Pancreas (tissue), 10 donors: ENCODE measurements around the gene KAZN. TPM values are rescaled to one million over a fixed set of nuclear protein-coding genes. Genes with fewer than 3 reads are reported as not detected.

ENCODE experiments used
- ATAC-seq, 4 donors: fragments of 200-7000 bp; cut with Tn5 transposase; one replicate each; pipeline versions ENCODE4 v1.8.0 to v1.9.1; 2020; ENCODE audit warnings: mild to moderate bottlenecking in 4 of 4, moderate library complexity in 4 of 4
- DNase-seq, 6 donors: peaks; one replicate each; pipeline ENCODE4 v3.0.0-alpha.2; 2020
- FAIRE-seq: peaks from 2 replicates; lab custom pipeline; 2012; peaks lifted over from hg19 to GRCh38; lab: Jason Lieb, UNC
- H3K27ac ChIP-seq, 4 donors: fragments of 200-600 bp; sonication (generic); 1 replicate in 3 of 4; 2 replicates in 1 of 4; pipeline versions ENCODE4 v1.5.0 to v1.8.0; 2020
- H3K27me3 ChIP-seq, 4 donors: fragments of 200-600 bp; one replicate each; pipeline ENCODE4 v1.8.0; 2021
- H3K36me3 ChIP-seq, 3 donors: fragments of 200-600 bp; sonication (generic) in 1 of 3; one replicate each; pipeline versions ENCODE4 v1.5.0 to v1.8.0; 2020 to 2021
- H3K4me1 ChIP-seq, 3 donors: fragments of 200-600 bp; one replicate each; pipeline ENCODE4 v1.8.0; 2021
- H3K4me3 ChIP-seq, 4 donors: fragments of 200-600 bp; sonication (generic) in 2 of 4; one replicate each; pipeline versions ENCODE4 v1.5.0 to v1.8.0; 2020 to 2021
- H3K9me3 ChIP-seq, 4 donors: fragments of 200-600 bp; one replicate each; pipeline ENCODE4 v1.8.0; 2021
- WGBS, 2 donors: extraction: QIAGEN DNeasy Blood & Tissue Kit; methylation state at CpG; one replicate each; pipeline ENCODE4 v1.1.7; 2013; 5-methylcytosine and 5-hydroxymethylcytosine counted together
- intact Hi-C, 3 donors: fragments of 100-400 bp; cut with DNase I; formaldehyde crosslinking; loops; one replicate each; pipeline versions ENCODE4 v1.11.1 to v1.14.2; 2022
- polyA plus RNA-seq, 2 donors: library from polyadenylated mRNA; stranded (reverse); fragments of 200-250 nt; gene quantifications; one replicate each; pipeline ENCODE4 v1.2.3, GENCODE V29; 2013
- total RNA-seq, 6 donors: library from RNA; stranded (reverse); fragmentation: NEBNext Ultra II Directional in 4 of 6; extraction: Animal tissue kit (Norgen Biotek cat#: 25700) in 4 of 6; gene quantifications; one replicate each; pipeline versions ENCODE4 v1.2.1 to v1.2.4, GENCODE V29; 2021 to 2023
- TF ChIP-seq, protein P1 (sequence below), 4 donors: fragments of 200-600 bp; sonication (generic) in 3 of 4; IDR thresholded peaks; one replicate each; pipeline versions ENCODE4 v1.5.0 to v1.8.0; 2021; ENCODE audit warnings: antibody characterized with exemption in 4 of 4
- donor health status: healthy with polysubstance abuse.
- donor health status: DM: no; HTN: no; CAD: no; lungs with moderate emphysema.
- donor health status: DM: no; HTN: no; CAD: no.
- donor health status: control.
- donor health status: control.
- donor health status: Bipolar disorder and iron deficiency.
- donor health status: DM: yes; HTN: yes; CAD: no.
- donor health status: DM: no; HTN: no; CAD: no.
- donor health status: DM: no; HTN: no; CAD: no.
- donor health status: DM: yes; HTN: yes; CAD: no.

KAZN gene
- total and polyA plus RNA-seq, 8 donors, result 2.4 to 6.0 (median 4.1) TPM

DNA sequence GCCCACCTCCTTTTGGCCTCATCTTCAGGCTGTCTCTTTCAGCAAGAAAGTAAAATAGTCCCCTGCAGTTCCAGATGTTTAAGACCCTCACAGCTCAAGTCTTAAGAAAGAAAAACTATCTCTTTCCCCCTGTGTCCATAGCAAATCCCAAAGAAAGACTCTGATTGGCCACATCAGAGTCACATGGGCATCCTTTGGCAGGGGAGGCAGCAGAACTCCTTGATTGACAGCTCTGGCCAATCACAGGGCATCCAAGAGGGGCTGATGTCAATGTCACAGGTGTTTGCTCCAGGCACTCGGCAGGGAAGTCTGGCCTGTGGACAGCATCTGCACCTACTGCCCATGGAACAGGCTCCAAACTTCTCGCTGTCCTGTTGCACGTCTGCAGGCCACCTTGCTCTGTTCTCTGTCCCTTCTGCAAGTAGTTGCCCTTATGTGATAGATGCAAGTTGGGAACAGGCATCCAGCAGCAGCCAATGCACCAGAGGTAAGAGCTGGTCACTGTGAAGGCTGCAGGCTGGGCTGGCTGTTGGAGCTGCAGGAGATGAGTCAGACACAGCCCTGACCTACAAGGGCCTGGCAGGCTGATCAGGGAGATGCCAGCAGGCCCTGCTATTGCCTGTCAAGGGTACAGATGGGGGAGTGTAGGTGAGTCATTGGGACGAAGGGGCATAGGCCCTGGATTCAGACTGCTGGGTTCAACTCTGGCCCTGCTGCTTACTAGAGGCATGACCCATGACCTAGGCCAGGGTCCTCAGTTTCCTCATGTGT lies 458.2 kb downstream of the KAZN start:
- H3K36me3 ChIP-seq, result no peaks in the 10 kb centered on the region
- 86 to 88% methylated on average over 4 of the region's 4 CpGs for WGBS, 2 donors
- no peaks in the 10 kb centered on the region for H3K27me3 ChIP-seq
- no peak for FAIRE-seq
- H3K4me1 ChIP-seq, result no peaks in the 10 kb centered on the region
- H3K9me3 ChIP-seq, result no peaks in the 10 kb centered on the region
- DNase-seq, result no peak
- TF ChIP-seq, protein P1, sequence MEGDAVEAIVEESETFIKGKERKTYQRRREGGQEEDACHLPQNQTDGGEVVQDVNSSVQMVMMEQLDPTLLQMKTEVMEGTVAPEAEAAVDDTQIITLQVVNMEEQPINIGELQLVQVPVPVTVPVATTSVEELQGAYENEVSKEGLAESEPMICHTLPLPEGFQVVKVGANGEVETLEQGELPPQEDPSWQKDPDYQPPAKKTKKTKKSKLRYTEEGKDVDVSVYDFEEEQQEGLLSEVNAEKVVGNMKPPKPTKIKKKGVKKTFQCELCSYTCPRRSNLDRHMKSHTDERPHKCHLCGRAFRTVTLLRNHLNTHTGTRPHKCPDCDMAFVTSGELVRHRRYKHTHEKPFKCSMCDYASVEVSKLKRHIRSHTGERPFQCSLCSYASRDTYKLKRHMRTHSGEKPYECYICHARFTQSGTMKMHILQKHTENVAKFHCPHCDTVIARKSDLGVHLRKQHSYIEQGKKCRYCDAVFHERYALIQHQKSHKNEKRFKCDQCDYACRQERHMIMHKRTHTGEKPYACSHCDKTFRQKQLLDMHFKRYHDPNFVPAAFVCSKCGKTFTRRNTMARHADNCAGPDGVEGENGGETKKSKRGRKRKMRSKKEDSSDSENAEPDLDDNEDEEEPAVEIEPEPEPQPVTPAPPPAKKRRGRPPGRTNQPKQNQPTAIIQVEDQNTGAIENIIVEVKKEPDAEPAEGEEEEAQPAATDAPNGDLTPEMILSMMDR (IDR thresholded peaks at IDR 0.05), result no peak
- intact Hi-C loops, result no loop called here
- no peak for ATAC-seq
- no peak overlapping the region for H3K27ac ChIP-seq
- H3K4me3 ChIP-seq, result no peak overlapping the region

DNA sequence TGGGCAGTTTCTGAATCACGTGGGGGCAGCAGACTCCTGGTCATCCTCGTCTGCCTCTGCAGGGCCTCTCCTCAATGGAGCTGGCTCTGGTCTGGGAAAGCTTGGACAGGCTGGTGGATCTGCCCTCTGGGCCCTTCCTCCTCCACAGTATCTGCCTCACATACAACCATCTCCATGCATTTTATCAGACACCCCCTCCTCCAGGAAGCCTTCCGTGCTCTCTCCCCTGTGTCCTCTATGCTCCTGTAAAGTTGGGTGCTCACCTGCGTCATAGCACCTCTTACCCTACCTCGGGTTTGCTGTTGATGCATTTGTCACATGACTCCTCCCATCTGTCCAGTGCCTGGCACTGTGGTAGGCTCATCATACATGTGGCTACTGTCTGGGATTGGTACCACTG lies 459.3 kb downstream of the KAZN start:
- H3K4me3 ChIP-seq, result no peak overlapping the region
- no peak for FAIRE-seq
- no peak for ATAC-seq
- WGBS, 2 donors, result 93% methylated on average over 5 of the region's 5 CpGs
- no peaks in the 10 kb centered on the region for H3K4me1 ChIP-seq
- intact Hi-C loops, result no loop called here
- TF ChIP-seq, protein P1 (IDR thresholded peaks at IDR 0.05), result no peak
- no peaks in the 10 kb centered on the region for H3K27me3 ChIP-seq
- no peak overlapping the region for H3K27ac ChIP-seq
- H3K9me3 ChIP-seq, result no peaks in the 10 kb centered on the region
- DNase-seq, result no peak
- no peaks in the 10 kb centered on the region for H3K36me3 ChIP-seq

DNA sequence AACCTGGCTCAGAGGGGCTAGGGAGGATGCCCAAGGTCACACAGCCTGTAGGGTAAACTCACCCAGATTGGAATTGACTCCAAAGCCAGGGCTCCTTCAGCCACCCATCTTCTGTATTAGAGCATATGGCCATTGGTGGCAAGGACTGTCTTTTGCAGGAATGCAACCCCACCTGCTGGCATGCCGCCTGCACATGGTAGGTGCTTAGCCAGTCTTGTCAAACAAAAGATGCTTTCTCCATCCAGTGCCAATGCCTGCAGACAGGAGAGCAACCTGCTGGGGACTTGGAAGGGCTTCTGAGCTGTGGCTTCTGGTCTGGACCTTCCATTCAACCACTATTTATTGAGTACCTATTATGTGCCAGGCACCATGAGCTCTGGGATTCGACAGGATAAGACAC lies 459.8 kb downstream of the KAZN start:
- 76 to 83% methylated on average over 2 of the region's 2 CpGs for WGBS, 2 donors
- no peaks in the 10 kb centered on the region for H3K9me3 ChIP-seq
- H3K36me3 ChIP-seq, result no peaks in the 10 kb centered on the region
- ATAC-seq, result no peak
- TF ChIP-seq, protein P1 (IDR thresholded peaks at IDR 0.05), result no peak
- H3K27ac ChIP-seq, result no peak overlapping the region
- DNase-seq, result no peak
- intact Hi-C loops, result no loop called here
- H3K27me3 ChIP-seq, result no peaks in the 10 kb centered on the region
- H3K4me1 ChIP-seq, result no peaks in the 10 kb centered on the region
- no peak for FAIRE-seq
- no peak overlapping the region for H3K4me3 ChIP-seq

DNA sequence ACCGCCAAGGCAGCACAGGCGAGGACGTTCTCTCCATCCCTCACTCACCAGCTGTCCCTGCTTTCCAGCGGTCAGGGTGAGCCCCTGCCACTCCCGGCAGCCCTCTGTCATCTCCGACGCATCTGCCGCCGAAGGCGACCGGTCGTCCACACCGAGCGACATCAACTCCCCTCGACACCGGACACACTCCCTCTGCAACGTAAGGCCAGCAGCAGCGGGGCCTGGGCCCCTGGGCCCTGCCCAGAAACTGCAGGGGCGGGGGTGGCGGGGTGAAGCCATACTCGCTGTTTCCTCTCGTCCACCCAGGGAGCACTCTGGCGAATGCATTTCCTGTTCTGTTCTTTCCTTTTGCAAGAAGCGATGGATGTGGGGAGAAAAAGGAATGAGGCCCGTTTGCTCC lies 461.6 kb downstream of the KAZN start:
- DNase-seq, result peak in 1 of 6 donors; percentile 34
- no peak for FAIRE-seq
- Histone ChIP-seq H3K27me3 (no peaks in the 10 kb centered on the region), H3K36me3 (no peaks in the 10 kb centered on the region), H3K4me1 (no peaks in the 10 kb centered on the region), H3K9me3 (no peaks in the 10 kb centered on the region), H3K4me3 (no peak overlapping the region), H3K27ac (no peak overlapping the region)
- no peak for ATAC-seq
- 92 to 94% methylated on average over 25 of the region's 25 CpGs for WGBS, 2 donors
- TF ChIP-seq, protein P1 (IDR thresholded peaks at IDR 0.05), result no peak
- intact Hi-C loops, result no loop called here

DNA sequence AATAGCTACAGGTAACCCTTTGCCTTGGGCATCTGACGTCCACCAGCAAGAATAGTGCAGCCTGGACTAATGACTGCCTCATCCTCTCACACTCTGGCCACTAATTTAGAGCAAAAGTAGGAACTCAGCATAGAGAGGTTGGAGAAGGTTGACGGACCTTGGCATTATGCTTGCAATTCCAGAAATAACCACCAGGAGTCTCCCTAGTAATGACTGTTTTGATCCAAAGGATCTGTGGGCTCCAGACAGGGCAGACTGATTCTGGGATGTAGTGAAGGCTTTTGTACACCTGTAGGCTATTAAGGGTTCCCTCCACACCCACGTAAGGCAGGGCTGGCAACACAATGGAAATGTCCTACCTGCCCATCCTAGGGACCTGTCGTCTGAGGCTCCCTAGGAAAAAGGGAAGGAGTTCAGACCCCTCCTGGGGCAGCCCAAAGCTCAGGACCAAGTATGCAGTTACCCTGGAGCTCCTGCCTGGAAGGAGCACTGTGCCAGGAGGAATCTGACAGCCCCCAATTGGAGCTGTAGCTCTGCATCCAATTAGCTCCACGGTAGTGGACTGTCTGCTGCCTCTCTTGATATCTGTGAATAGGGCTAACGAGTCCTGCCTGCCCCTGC lies 464.1 kb downstream of the KAZN start:
- DNase-seq, result no peak
- intact Hi-C loops, result no loop called here
- WGBS, 2 donors, result 91 to 94% methylated on average over 6 of the region's 6 CpGs
- no peaks in the 10 kb centered on the region for H3K4me1 ChIP-seq
- no peaks in the 10 kb centered on the region for H3K27me3 ChIP-seq
- no peaks in the 10 kb centered on the region for H3K9me3 ChIP-seq
- H3K4me3 ChIP-seq, result no peak overlapping the region
- TF ChIP-seq, protein P1 (IDR thresholded peaks at IDR 0.05), result peak; percentile 22 to 35 (median 28)
- H3K36me3 ChIP-seq, result no peaks in the 10 kb centered on the region
- H3K27ac ChIP-seq, result no peak overlapping the region
- no peak for FAIRE-seq
- peak in 1 of 4 donors; percentile 42 for ATAC-seq
